SU-DHL-6 (cell line): ENCODE results near the gene MED31.

Experiments used
- CTCF ChIP-seq: fragments of 200-600 bp; sonication (generic); IDR thresholded peaks from one replicate; pipeline ENCODE4 v1.5.1; 2017; ENCODE audit warnings: antibody characterized with exemption, mild to moderate bottlenecking, low read length, moderate library complexity; ENCODE audit not compliant: insufficient read depth, poor library complexity, severe bottlenecking
- EZH2phosphoT487 ChIP-seq: fragments of 200-600 bp; sonication (generic), shearing (Covaris generic); conservative IDR thresholded peaks from 2 replicates; pipeline ENCODE4 v1.6.1; 2018; ENCODE audit warnings: mild to moderate bottlenecking, antibody characterized with exemption, low read length, moderate library complexity, mixed read lengths

GRCh38 chr17:6596511-6596910 is 54.9 kb downstream of the MED31 start:
- TF ChIP-seq CTCF (no peak), EZH2phosphoT487 (no peak)
